Activated CD4-positive, CD25-positive, alpha-beta regulatory T cell (primary cell): ENCODE measurements around the gene CFAP251.

Experiments
- DNase-seq, 4 experiments: peaks; one replicate each; lab custom pipeline; 2025; lab: John Stamatoyannopoulos, UW

The CFAP251 gene

GRCh38 chr12:121943926-121944325 is 25.5 kb downstream of the CFAP251 start:
- no peak for DNase-seq

DNA sequence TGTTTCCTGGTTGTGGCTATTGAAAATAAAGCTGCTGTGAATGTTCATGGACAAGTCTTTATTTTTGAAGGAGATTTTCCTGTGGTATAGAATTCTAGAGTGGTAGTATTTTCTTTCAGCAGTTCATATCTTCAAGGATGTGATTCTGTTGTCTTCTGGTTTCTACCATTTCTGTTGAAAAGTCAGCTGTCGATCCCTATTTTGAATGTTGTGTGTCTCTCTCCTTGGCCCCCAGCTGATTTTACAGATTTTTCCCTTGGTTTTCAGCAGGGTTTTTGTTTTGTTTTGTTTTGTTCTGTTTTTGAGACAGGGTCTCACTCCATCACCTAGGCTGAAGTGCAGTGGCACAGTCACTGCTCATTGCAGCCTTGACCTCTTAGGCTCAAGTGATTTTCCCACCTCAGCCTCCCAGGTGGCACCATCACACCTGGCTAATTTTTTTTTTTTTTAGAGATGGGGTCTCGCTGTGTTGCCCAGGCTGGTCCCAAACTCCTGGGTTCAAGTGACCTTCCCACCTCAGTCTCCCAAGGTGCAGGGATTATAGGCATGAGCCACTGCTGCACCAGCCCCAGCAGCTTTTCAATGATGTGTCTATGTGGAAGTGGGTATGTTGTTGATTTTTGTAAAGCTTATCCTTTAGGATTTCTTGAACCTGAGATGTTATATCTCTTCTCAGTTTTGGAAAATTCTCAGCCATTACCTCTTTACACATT is 28.1 kb downstream of the CFAP251 start:
- DNase-seq: no peak

- DNase-seq: no peak
Observed at GRCh38 chr12:121947981-121948380, 29.6 kb downstream of the CFAP251 start.

DNA sequence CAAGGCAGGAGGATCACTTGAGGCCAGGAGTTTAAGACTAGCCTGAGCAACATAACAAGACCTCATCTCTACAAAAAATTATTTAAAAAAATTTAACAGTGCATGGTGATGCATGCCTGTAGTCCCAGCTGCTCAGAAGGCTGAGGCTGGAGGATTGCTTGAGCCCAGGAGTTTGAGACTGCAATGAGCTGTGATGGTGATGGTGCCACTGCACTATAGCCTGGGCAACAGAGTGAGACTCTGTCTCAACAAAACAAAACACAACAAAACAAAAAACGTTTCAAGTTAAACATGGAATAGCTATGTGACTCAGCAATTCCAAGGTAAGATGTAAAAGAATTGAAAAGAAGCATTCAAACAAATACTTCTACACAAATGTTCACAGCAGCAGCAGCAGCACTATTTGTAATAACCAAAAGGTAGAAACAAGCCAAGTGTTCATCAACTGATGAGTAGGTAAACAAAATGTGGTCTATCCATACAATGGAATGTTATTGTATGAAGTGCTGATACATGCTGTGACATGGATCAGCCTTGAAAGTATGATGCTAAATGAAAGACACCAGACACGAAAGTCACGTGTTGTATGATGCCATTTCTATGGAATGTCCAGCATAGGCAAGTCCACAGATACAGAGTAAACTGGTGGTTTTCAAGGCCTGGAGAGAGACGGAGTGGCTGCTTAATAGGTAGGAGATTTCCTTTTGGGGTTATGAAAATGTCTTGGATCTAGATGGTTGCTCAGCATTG is 31.4 kb downstream of the CFAP251 start:
- DNase-seq: no peak

- no peak for DNase-seq
Observed at GRCh38 chr12:121953117-121953692, 34.8 kb downstream of the CFAP251 start.

- DNase-seq: no peak
Observed at GRCh38 chr12:121953695-121954094, 35.3 kb downstream of the CFAP251 start.

- DNase-seq: no peak
Observed at GRCh38 chr12:121955258-121956237, 37.2 kb downstream of the CFAP251 start.

DNA sequence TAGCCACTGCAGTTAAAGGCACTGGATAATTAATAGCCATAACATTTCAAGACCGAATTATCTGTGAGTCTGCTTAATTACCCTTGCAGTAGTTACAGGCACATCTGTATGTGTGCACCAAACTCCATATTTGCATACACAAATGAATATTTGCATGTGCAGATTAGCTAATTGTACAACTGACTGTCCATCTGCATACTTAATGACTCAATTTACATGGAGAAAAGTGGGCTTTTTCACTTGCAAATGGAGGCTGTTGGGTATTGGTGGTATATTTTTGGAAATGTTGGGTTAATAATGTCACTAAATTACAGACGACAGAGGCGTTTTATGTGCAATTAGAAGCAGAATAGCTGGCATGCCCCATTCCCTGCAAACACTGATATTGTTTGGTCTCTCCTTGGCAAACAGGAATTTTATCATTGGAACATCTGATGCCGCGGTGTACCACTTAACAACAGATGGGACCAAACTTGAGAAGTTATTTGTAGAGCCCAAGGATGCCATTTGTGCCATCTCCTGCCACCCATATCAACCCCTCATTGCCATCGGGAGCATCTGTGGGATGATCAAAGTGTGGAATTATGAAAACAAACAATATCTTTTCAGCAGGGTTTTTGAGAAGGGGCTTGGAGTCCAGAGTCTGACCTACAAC is 39.6 kb downstream of the CFAP251 start:
- DNase-seq: no peak

DNA sequence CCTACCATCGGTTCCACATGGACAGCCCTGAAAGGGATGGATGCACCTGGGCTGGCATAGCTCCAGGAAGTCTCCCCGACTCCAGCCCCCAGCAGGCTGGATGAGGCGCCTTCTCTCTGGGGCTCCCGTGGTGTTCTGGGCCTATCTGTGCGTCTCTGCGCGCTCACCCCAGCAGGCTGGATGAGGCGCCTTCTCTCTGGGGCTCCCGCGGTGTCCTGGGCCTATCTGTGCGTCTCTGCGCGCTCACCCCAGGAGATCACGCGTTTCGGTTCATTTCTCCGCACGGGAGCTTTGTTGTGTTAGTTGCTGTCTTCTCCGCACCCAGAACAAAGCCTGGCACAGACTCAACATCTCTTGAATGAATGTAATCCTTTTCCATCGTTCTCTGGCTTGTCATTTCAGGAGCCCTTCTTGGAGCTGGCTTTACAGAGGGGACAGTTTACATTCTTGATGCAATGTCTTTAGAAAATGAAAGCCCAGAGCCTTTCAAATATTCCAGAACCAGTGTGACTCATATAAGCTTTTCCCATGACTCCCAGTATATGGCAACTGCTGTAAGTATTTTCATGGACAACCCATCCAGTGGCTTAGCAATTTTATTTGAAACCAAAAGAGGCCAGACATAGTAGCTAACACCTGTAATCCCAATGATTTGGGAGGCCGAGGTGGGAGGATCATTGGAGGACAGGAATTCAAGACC is 40.3 kb downstream of the CFAP251 start:
- no peak for DNase-seq

- DNase-seq: no peak
Observed at GRCh38 chr12:121960541-121960940, 42.1 kb downstream of the CFAP251 start.

DNA sequence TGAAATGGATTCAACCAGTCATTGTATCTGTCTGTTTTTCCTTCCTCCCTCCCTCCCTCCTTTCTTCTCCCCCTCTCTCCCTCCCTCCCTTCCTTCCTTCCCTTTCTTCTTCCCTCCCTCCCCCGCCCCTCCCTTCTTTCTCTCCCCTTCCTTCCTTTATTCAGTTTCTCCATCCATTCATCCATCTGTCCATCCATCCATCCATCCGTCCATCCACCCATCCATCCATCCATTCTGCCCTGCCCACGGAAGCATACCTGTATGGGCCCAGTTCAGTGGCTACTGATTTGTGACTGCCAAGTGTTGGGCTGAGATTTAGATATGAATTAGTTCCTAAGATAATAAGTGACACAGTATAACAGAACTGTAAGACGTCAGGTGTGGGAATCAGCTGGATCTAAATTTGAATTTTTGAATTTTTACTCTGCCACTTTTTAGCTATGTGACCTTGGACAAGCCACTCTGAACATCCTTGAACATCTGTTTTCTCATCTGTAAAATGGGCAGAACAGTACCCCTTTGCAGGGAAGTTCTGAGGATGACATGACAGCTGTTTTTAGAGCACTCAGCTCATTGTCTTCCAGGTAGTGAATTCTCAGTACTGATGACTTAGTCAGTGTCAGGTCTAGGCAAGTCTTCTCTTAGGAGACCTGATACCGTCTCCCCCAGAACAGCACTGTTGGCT is 42.9 kb downstream of the CFAP251 start:
- DNase-seq: no peak

GRCh38 chr12:121963341-121964018 is 45.1 kb downstream of the CFAP251 start:
- DNase-seq: no peak

GRCh38 chr12:121964813-121965643 is 46.6 kb downstream of the CFAP251 start:
- DNase-seq: no peak

DNA sequence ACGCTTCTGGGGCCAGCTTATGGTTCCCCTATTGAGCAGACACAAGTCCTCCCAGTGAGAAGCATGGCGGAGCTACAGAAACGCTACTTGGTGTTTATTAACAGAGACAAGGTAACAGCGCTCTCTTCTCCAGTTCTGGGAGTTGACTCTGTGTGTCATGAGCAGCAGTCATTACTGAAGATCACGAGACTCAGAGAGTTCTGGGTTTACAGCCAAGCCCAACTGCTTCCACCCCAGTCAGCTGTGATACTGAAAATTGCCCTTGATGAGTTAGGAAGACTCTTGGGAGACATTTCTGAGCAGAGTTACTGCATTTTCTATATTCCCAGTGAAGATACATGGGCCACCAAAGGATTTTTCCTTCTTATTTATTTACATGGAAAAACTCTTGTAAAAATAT is 48.6 kb downstream of the CFAP251 start:
- DNase-seq: no peak

DNA sequence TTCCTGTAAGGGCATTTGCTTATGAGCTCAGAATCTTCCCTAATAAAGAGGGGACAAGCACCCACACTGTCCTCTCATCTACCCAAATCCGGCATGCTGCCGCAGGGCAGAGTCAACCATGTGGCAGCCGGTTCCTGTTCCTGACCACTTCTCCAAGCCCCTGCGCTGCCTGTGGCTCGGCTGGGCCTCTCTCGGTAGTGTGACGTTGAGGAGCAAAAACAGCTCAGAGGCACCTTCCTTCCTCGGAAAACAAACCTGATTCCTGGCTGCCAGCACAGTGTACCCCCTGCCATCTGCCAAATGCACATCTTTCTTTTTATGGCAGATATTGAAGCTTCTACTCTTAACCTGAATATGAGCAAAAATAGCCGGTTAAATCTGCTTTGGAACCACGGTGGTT is 50.5 kb downstream of the CFAP251 start:
- DNase-seq: no peak

GRCh38 chr12:121969726-121970125 is 51.3 kb downstream of the CFAP251 start:
- no peak for DNase-seq

DNA sequence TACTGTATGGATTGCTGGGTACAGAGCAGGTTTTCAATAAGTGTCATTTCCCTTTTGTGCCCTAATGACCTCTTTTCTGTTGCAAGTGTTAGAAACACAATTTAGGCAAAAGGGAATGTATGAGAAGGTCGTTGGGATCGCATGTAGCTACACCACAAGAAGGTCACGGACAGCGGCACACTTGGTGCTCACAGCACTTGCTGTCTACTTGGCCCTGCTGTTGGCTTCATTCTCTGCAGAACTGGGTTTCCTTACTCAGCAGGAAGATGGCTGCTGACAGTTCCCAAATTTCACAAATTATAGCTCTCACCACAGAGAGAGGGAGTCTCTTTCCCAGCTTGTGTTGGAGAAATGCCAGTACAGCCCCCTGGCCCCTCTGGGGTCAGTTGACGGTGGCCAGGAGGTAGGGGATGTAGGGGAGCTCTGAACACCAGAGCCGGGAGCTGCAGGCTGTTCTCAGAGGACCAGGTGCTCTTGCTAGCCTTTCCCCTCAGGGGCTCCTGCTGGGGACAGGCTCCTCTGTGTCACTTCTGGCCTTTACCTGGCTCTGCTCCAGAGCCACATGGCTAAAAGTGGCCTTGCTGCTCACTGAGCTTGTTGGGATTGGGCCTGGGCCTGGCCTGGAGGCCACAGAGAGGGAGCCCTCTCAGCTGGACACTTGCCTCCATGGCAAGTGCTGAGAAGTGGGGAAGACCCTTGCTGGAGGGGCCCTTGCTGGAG is 52.3 kb downstream of the CFAP251 start:
- no peak for DNase-seq
